Adipocyte (in vitro differentiated cells): ENCODE measurements around the gene ME3.
"Not testable (repeated sequence)": the region's sequence is repeated elsewhere in the genome, so short reads cannot be mapped to it uniquely, and the experiment has no call there.

Source experiments
- DNase-seq: peaks from one replicate; pipeline ENCODE4 v3.0.0-alpha.2; 2015; ENCODE audit warnings: low read depth
- H3K27me3 ChIP-seq: replicated peaks from 2 replicates; pipeline ENCODE4 v1.7.0; 2013; ENCODE audit warnings: mild to moderate bottlenecking, low read length, moderate library complexity; ENCODE audit not compliant: control insufficient read depth, insufficient read depth
- H3K36me3 ChIP-seq: 2 replicates; pipeline ENCODE4 v1.7.0; 2013; ENCODE audit warnings: low read length, mild to moderate bottlenecking, moderate library complexity; ENCODE audit not compliant: control insufficient read depth, insufficient read depth, severe bottlenecking
- H3K4me1 ChIP-seq: 2 replicates; pipeline ENCODE4 v1.7.0; 2013; ENCODE audit warnings: mild to moderate bottlenecking, low read length, moderate library complexity; ENCODE audit not compliant: control insufficient read depth, insufficient read depth
- H3K4me3 ChIP-seq: 2 replicates; pipeline ENCODE4 v1.7.0; 2013; ENCODE audit warnings: mild to moderate bottlenecking, low read length, moderate library complexity
- H3K9ac ChIP-seq: 2 replicates; pipeline ENCODE4 v1.7.0; 2013; ENCODE audit warnings: mild to moderate bottlenecking, low read length, moderate library complexity
- H3K9me3 ChIP-seq: 2 replicates; pipeline ENCODE4 v1.7.0; 2013; ENCODE audit warnings: mild to moderate bottlenecking, low read length, moderate library complexity; ENCODE audit not compliant: control insufficient read depth

The ME3 gene

DNA sequence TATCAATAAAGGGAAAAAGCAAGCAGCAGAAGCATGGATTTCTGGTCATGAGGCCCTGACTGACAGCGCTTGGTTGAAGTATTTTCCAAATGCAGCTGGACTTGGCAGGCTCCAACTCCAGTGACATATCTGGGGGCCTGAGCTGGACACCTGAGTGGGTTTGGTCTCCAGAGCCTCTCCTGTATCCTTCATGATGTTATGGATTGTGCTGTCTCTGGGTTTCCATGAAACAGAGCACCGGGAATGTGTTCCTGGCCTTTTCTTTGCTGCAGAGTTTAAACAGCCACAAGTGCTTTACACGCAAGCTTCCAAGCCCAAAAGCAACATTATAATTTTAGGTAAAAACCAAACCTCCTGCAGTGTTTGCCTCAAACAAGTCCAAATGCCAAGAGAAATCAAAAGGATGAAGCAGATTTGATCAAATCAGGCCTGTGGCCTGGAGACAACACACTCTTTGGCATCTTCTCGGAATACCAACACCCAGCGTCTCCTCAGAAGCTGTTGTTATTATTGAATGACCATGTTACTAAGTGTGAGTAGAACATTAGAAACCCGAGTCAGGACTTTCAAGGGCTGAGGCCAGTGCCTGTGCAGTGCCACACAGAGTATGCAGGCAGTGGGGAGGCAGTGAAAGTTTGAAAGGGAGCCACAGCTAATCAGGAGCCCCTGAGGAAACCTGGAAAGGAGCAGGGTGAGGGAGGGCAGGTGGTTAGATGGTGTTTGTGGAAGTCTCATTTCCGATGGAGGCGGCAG, 42.0 kb downstream of the ME3 start:
- no peak overlapping the region for H3K9ac ChIP-seq
- H3K27me3 ChIP-seq, result no peaks in the 10 kb centered on the region
- H3K4me1 ChIP-seq, result peaks cover 61% of the 10 kb centered on the region
- H3K9me3 ChIP-seq, result no peaks in the 10 kb centered on the region
- H3K36me3 ChIP-seq, result no peaks in the 10 kb centered on the region
- no peak for DNase-seq
- no peak overlapping the region for H3K4me3 ChIP-seq

DNA sequence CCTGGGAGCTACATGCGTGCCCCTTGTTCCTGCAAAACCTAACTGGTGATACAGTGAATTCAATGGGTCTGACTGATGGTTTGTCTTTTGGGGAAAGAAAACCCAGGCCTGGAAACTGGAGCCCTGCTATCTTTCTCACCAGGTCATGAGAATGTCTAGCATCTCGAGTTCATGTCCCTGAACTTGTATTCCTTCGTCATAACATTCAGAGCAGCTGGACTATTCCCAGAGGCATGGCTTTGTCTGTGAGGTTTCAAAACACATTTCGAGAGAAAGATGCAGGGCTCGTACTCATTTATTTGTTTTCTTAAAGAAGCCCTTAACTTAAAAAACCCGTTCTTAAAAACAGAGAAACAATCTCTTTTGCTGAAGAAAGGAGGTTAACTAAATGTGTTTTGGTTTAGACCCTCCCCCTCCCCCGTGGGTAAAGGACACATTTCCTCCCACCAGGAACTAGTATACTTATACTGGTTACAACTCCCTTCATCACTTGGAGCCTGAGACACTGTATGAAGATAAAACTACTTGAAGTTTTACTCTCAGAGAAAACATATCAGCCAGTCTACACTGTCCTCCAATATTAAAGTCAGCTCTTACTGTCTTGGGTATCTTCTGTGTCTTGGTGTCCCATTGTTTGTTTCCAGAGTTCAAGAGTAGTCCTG, 43.2 kb downstream of the ME3 start:
- DNase-seq, result no peak
- H3K9ac ChIP-seq, result peak overlapping the region; percentile 61
- peaks cover 73% of the 10 kb centered on the region for H3K4me1 ChIP-seq
- no peaks in the 10 kb centered on the region for H3K9me3 ChIP-seq
- H3K4me3 ChIP-seq, result no peak overlapping the region
- H3K27me3 ChIP-seq, result no peaks in the 10 kb centered on the region
- H3K36me3 ChIP-seq, result no peaks in the 10 kb centered on the region

DNA sequence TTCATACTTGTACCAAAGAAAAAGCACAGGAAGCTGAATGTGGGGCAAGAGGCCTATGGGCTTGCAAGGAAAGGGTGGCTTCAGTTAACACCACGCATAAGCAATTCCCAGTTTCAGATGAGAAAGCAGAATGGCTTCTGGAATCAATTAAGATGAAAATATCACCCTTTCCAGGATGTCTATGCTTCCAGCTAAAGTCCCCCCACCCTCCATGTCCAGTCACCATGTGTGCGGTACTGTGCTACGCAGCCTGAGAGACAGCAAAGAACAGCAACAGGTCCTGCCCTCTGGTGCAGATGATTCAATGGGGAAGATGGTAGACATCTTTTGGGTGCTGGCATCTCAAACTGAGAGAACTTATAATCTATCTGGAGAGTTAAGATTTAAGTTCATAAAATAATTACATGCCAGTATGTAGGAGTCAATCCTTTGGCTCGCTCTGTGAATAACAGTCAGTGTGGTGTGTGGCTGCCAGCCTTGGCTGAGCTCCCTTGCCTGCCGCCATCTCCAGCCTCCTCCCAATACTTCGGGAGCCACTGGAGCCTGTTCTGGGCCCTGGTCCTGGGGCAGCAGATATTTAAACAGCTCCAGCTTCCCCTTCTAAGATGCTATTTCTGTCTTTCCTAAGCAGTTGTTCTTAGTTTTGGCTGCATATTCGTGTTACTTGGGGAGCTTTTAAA, 44.5 kb downstream of the ME3 start:
- Histone ChIP-seq H3K27me3 (no peaks in the 10 kb centered on the region), H3K4me1 (peaks cover 75% of the 10 kb centered on the region), H3K4me3 (no peak overlapping the region), H3K9me3 (no peaks in the 10 kb centered on the region), H3K9ac (peak overlapping the region; percentile 61), H3K36me3 (no peaks in the 10 kb centered on the region)
- no peak for DNase-seq

DNA sequence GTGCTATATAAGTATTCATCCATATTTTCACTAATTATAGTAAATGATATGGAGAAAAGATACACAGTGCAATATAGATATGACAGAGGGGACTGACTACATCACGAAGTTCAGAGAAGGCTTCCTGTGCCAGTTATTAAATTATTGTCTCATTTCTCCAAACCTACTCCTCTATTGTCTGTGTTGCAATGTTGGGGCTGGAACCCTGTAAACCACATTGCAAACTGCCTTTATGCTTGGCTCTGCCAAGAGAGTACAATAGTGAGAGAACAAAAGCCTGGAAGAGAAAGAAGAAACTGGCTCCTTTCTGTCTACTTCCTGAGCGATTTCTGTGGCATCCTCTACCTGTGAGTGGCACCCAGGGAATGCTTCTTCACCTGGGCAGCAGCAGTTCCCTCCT, 46.4 kb downstream of the ME3 start:
- Histone ChIP-seq H3K4me1 (peaks cover 81% of the 10 kb centered on the region), H3K9ac (peak overlapping the region; percentile 24), H3K4me3 (no peak overlapping the region), H3K9me3 (no peaks in the 10 kb centered on the region), H3K27me3 (no peaks in the 10 kb centered on the region), H3K36me3 (no peaks in the 10 kb centered on the region)
- DNase-seq, result no peak

DNA sequence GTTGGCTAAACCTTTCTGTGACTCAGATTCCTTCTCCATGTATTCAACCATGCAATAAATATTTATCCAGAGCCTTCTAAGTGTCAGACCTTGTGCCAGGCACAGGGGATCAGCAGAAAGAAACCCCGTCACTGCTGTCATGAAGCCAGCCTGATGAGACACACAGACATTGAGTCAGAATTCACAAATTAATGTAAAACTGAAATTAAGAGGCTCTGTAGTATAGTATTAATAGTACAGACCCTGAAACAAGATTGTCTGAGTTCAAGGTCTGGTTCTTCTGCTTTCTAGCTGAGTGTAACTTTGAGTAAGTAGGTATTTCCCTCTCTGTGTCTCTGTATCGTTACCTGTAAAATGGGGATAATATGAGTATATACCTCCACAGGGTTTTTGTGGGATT, 46.9 kb downstream of the ME3 start:
- no peaks in the 10 kb centered on the region for H3K9me3 ChIP-seq
- H3K4me1 ChIP-seq, result peaks cover 82% of the 10 kb centered on the region
- H3K4me3 ChIP-seq, result no peak overlapping the region
- H3K9ac ChIP-seq, result no peak overlapping the region
- no peaks in the 10 kb centered on the region for H3K27me3 ChIP-seq
- DNase-seq, result no peak
- H3K36me3 ChIP-seq, result no peaks in the 10 kb centered on the region

DNA sequence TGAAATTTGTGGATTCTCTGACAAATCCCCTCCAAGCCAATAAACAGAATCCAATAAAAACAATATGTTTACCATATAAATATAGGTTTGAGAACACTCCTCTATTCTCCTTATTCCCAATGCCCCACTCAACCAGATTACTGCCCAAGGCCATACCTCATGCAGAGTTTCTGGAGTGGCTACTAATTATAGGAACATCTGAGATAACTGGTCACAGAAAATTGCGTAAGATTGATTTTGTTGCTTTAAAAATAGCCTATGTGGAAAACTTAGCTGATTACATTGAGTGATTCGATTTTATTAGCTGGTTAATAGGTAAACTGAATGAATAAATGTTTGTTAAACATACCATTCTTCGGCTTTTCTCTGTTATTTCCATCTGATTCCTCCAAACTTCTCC, 48.0 kb downstream of the ME3 start:
- DNase-seq, result peak; percentile 27
- H3K36me3 ChIP-seq, result no peaks in the 10 kb centered on the region
- no peaks in the 10 kb centered on the region for H3K9me3 ChIP-seq
- H3K4me3 ChIP-seq, result peak overlapping the region; percentile 29
- no peaks in the 10 kb centered on the region for H3K27me3 ChIP-seq
- peak overlapping the region; percentile 2 for H3K9ac ChIP-seq
- H3K4me1 ChIP-seq, result peaks cover 85% of the 10 kb centered on the region

DNA sequence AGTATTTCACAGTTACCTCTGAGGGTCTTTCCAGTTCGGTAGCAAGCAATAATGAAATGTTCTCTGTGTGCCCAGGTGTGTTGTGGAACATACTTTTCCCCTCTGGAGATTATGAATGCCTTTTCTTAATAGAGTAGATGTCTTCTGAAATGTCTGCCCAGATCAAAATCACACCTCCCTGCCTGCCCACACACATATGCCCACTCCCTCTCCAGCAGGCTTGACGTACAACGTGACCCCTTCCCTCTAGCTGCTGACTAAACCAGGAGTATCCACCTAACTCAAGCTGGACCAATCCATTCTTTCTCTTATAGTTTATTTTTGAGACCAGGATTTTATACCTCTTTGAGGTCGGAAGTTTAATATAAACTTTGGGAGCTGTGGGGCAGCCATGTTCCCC, 48.7 kb downstream of the ME3 start:
- Histone ChIP-seq H3K9me3 (no peaks in the 10 kb centered on the region), H3K4me3 (no peak overlapping the region), H3K4me1 (peaks cover 79% of the 10 kb centered on the region), H3K9ac (no peak overlapping the region), H3K27me3 (no peaks in the 10 kb centered on the region), H3K36me3 (no peaks in the 10 kb centered on the region)
- no peak for DNase-seq

DNA sequence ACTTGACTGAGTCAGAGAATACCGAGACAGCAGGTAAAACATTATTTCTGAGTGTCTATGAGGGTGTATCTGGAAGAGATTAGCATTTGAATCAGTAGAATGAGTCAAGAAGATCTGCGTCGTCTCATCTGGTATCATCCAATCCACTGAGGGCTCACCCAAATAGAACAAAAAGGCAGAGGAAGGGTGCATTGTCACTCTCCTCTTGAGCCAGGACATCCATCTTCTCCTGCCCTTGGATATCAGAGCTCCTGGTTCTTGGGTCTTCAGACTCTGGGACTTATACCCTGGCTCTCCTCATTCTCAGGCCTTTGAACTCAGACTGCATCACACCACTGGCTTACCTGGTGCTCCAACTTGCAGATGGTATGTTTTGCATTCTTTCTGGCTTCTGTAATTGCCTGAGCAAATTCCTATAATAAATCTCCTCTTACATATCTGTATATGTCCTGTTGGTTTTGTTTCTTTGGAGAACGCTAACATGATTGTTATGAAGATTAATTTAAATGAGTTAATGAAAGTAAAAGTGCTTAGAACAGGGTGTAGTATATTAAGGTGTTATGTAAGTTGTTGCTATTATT, 49.3 kb downstream of the ME3 start:
- Histone ChIP-seq H3K36me3 (no peaks in the 10 kb centered on the region), H3K27me3 (no peaks in the 10 kb centered on the region), H3K4me1 (peaks cover 73% of the 10 kb centered on the region), H3K9ac (no peak overlapping the region), H3K4me3 (no peak overlapping the region), H3K9me3 (no peaks in the 10 kb centered on the region)
- no peak for DNase-seq

DNA sequence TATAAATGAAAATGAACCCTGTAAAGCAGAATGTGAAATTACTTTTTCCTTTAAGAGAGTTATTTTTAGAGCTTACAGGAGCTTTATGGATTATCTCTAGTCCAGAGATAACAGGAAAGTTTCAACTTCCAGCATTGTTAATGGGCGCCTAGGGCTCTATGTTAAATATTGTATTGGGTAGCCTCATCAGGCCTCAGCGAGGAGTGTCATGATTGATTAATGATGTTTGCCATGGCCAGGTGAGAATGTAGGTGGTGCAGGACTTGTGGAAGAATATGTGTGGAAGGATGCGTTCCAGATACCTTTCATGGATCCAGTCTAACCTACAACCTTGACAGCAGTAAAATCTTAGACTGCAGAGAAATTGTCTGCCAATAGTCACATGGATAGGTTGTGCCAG, 50.6 kb downstream of the ME3 start:
- no peaks in the 10 kb centered on the region for H3K9me3 ChIP-seq
- peak overlapping the region; percentile 79 for H3K9ac ChIP-seq
- H3K4me1 ChIP-seq, result peaks cover 60% of the 10 kb centered on the region
- no peak for DNase-seq
- H3K4me3 ChIP-seq, result peak overlapping the region; percentile 48
- H3K36me3 ChIP-seq, result no peaks in the 10 kb centered on the region
- H3K27me3 ChIP-seq, result no peaks in the 10 kb centered on the region

DNA sequence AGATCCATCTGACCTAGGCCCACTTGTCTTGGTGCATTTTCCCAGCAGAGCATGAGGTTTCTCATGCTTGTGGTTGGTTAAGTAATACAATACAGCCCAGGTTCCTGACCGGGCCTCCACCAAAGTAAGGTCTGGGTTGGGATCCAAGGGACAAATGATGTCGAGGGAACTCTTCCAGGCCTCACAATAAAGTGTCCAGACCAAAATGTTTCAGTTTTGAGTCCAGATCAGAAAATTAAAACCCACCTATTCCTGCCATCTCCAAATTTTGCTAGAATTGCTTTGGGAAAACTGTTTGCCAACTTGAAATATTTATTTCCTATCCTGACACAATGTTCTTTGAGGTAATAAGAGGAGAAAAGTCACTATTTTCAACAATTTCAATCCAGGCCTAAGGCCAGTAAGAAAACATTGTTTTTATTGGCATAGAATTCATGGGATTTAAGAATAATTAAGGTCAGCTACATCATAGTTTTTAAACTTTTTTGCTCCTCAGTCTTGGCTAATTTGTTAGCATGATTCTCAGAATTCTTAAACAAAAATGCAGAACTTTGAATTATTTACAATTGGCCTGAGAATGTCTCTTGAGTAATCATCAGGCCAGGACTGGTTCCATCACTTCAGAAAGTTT, 51.4 kb downstream of the ME3 start:
- H3K27me3 ChIP-seq, result no peaks in the 10 kb centered on the region
- DNase-seq, result peak; percentile 84
- H3K9me3 ChIP-seq, result no peaks in the 10 kb centered on the region
- H3K36me3 ChIP-seq, result no peaks in the 10 kb centered on the region
- peaks cover 52% of the 10 kb centered on the region for H3K4me1 ChIP-seq
- no peak overlapping the region for H3K4me3 ChIP-seq
- peak overlapping the region; percentile 79 for H3K9ac ChIP-seq

DNA sequence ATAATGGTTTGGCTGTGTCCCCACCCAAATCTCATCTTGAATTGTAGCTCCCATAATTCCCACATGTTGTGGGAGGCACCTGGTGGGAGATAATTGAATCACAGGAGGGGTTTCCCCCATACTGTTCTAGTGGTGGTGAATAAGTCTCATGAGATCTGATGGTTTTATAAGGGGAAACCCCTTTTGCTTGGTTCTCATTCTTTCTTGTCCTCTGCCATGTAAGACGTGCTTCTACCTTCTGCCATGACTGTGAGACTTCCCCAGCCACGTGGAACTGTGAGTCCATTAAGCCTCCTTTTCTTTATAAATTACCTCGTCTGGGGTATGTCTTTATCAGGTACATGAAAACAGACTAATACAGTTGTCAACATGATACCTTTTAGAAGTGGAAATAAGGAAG, 53.0 kb downstream of the ME3 start:
- H3K4me3 ChIP-seq, H3K9me3 ChIP-seq, DNase-seq, H3K36me3 ChIP-seq, H3K9ac ChIP-seq, H3K27me3 ChIP-seq: not testable (repeated sequence)
- peaks cover 39% of the 10 kb centered on the region for H3K4me1 ChIP-seq
